GM12873 (cell line): ENCODE data around the gene IL31.

Experiments
- CTCF ChIP-seq: IDR thresholded peaks from 2 replicates; pipeline ENCODE4 v1.5.1; 2012; ENCODE audit warnings: low read depth, mild to moderate bottlenecking, moderate library complexity, low read length, control low read depth; ENCODE audit not compliant: insufficient read depth; ENCODE audit errors: missing control alignments

Gene IL31

GRCh38 chr12:122205053-122205925 is 31.3 kb upstream of the IL31 start:
- no peak for TF ChIP-seq CTCF

GRCh38 chr12:122204167-122205052 is 30.4 kb upstream of the IL31 start:
- no peak for TF ChIP-seq CTCF

- TF ChIP-seq CTCF: no peak
Observed at GRCh38 chr12:122203301-122204166, 29.5 kb upstream of the IL31 start, which contains the start of gene B3GNT4. TSS of gene B3GNT4 (plus strand) at chr12:122203709. CDS start at chr12:122204619, 910 bp downstream.

- no peak for TF ChIP-seq CTCF
Observed at GRCh38 chr12:122202017-122202416, 28.0 kb upstream of the IL31 start.

- no peak for TF ChIP-seq CTCF
Observed at GRCh38 chr12:122201381-122201780, 27.4 kb upstream of the IL31 start.

- TF ChIP-seq CTCF: no peak
Observed at GRCh38 chr12:122200541-122201175, 26.6 kb upstream of the IL31 start.
